GM23338 (cell line): ENCODE results near the gene RAPGEF5. TPM values are rescaled to one million over a fixed set of nuclear protein-coding genes. Genes with fewer than 3 reads are reported as not detected.

Experiments used
- ATAC-seq: fragments of 200-7000 bp; cut with Tn5 transposase; 3 replicates; pipeline ENCODE4 v1.9.1; 2020
- DNase-seq: peaks from one replicate; pipeline ENCODE4 v3.0.0-alpha.2; 2015; ENCODE audit warnings: low spot score
- H2AFZ ChIP-seq: fragments of 200-600 bp; sonication (generic); 2 replicates; pipeline ENCODE4 v1.8.0; 2016; ENCODE audit warnings: antibody characterized with exemption, mild to moderate bottlenecking, moderate library complexity
- H3F3A ChIP-seq: fragments of 200-600 bp; sonication (generic); replicated peaks from 2 replicates; pipeline ENCODE4 v1.8.0; 2017; ENCODE audit warnings: antibody characterized with exemption, mixed run types, low read depth
- H3K27ac ChIP-seq: fragments of 200-600 bp; sonication (generic); 2 replicates; pipeline ENCODE4 v1.6.1; 2016; ENCODE audit warnings: low read depth
- H3K27me3 ChIP-seq: fragments of 200-600 bp; sonication (generic); 2 replicates; pipeline ENCODE4 v1.8.0; 2016; ENCODE audit warnings: mild to moderate bottlenecking, mixed run types, moderate library complexity; ENCODE audit not compliant: insufficient read depth
- H3K36me3 ChIP-seq: fragments of 200-600 bp; sonication (generic); 2 replicates; pipeline ENCODE4 v1.8.0; 2016; ENCODE audit warnings: mild to moderate bottlenecking; ENCODE audit not compliant: insufficient read depth
- H3K4me1 ChIP-seq: fragments of 200-600 bp; sonication (generic); 2 replicates; pipeline ENCODE4 v1.8.0; 2016; ENCODE audit warnings: mild to moderate bottlenecking, moderate library complexity; ENCODE audit not compliant: insufficient read depth
- H3K4me2 ChIP-seq: fragments of 200-600 bp; sonication (generic); 2 replicates; pipeline ENCODE4 v1.7.1; 2017; ENCODE audit warnings: mixed run types
- H3K4me3 ChIP-seq: fragments of 200-600 bp; sonication (generic); 2 replicates; pipeline ENCODE4 v1.6.1; 2016; ENCODE audit warnings: mixed run types
- H3K79me2 ChIP-seq: fragments of 200-600 bp; sonication (generic); replicated peaks from 2 replicates; pipeline ENCODE4 v1.8.0; 2017; ENCODE audit warnings: mild to moderate bottlenecking; ENCODE audit not compliant: insufficient read depth
- H3K9me2 ChIP-seq: fragments of 200-600 bp; sonication (generic); 2 replicates; pipeline ENCODE4 v1.8.0; 2017; ENCODE audit not compliant: insufficient read depth
- H4K20me1 ChIP-seq: fragments of 200-600 bp; sonication (generic); replicated peaks from 2 replicates; pipeline ENCODE4 v1.8.0; 2017; ENCODE audit warnings: mild to moderate bottlenecking; ENCODE audit not compliant: insufficient read depth
- H3K27ac Mint-ChIP-seq: 2 replicates; pipeline ENCODE4 v1.8.0; 2020; ENCODE audit warnings: inconsistent platforms, mild to moderate bottlenecking, moderate library complexity, mixed read lengths
- H3K27me3 Mint-ChIP-seq: 3 replicates; pipeline ENCODE4 v1.8.0; 2022; ENCODE audit warnings: low read depth, mild to moderate bottlenecking, moderate library complexity, mixed read lengths, inconsistent platforms; ENCODE audit not compliant: insufficient read depth, poor library complexity
- H3K36me3 Mint-ChIP-seq: 3 replicates; pipeline ENCODE4 v1.8.0; 2021; ENCODE audit warnings: low read depth, mild to moderate bottlenecking, inconsistent platforms, moderate library complexity, mixed read lengths
- H3K4me1 Mint-ChIP-seq: 3 replicates; pipeline ENCODE4 v1.8.0; 2020; ENCODE audit warnings: mild to moderate bottlenecking, inconsistent platforms, mixed read lengths
- H3K4me3 Mint-ChIP-seq: 3 replicates; pipeline ENCODE4 v1.8.0; 2021; ENCODE audit warnings: moderate library complexity, mild to moderate bottlenecking, inconsistent platforms, mixed read lengths
- H3K9me3 Mint-ChIP-seq: 3 replicates; pipeline ENCODE4 v1.8.0; 2020; ENCODE audit warnings: moderate library complexity, mild to moderate bottlenecking, inconsistent platforms, mixed read lengths
- CTCF ChIP-seq, 2 experiments: fragments of 200-600 bp in 1 of 2; sonication (generic) in 1 of 2; conservative IDR thresholded peaks; 2 replicates each; pipeline versions ENCODE4 v1.5.1 to v1.6.1; 2016 to 2017; ENCODE audit warnings: antibody characterized with exemption in 2 of 2, low read depth in 2 of 2, mild to moderate bottlenecking in 2 of 2, moderate library complexity in 1 of 2
- ETS1 ChIP-seq: IDR thresholded peaks from 2 replicates; pipeline ENCODE4 v1.6.1; 2016; ENCODE audit warnings: antibody characterized with exemption
- EZH2 ChIP-seq: fragments of 200-600 bp; sonication (generic); IDR thresholded peaks from one replicate; pipeline ENCODE4 v1.8.0; 2017; ENCODE audit warnings: antibody characterized with exemption, mild to moderate bottlenecking, low read depth; ENCODE audit not compliant: unreplicated experiment
- EZH2phosphoT487 ChIP-seq: fragments of 200-600 bp; sonication (generic); IDR thresholded peaks from one replicate; pipeline ENCODE4 v1.8.1; 2018; ENCODE audit warnings: antibody characterized with exemption; ENCODE audit not compliant: unreplicated experiment
- JUNB ChIP-seq: IDR thresholded peaks from one replicate; pipeline ENCODE4 v1.6.1; 2016; ENCODE audit warnings: antibody characterized with exemption; ENCODE audit not compliant: unreplicated experiment
- NANOG ChIP-seq: IDR thresholded peaks from 2 replicates; pipeline ENCODE4 v1.6.1; 2016; ENCODE audit warnings: antibody characterized with exemption, borderline replicate concordance
- POLR2AphosphoS5 ChIP-seq: IDR thresholded peaks from 2 replicates; pipeline ENCODE4 v1.6.1; 2016; ENCODE audit warnings: antibody characterized with exemption, low read depth
- STAT1 ChIP-seq: IDR thresholded peaks from one replicate; pipeline ENCODE4 v1.6.1; 2016; ENCODE audit warnings: antibody characterized with exemption; ENCODE audit not compliant: unreplicated experiment
- ZNF114 ChIP-seq: fragments of 250-450 bp; sonication (Bioruptor Pico); IDR thresholded peaks from 2 replicates; pipeline ENCODE4 v1.5.0; 2020; ENCODE audit warnings: mild to moderate bottlenecking, moderate library complexity
- ZNF462 ChIP-seq: fragments of 250-450 bp; sonication (Bioruptor Pico); IDR thresholded peaks from 2 replicates; pipeline ENCODE4 v1.5.0; 2020; ENCODE audit warnings: mild to moderate bottlenecking, moderate library complexity
- polyA plus RNA-seq: library from polyadenylated mRNA; unstranded; fragments of >200 nt; fragmentation: Nextera tagmentation; extraction: Ambion mirVana; gene quantifications from 2 replicates; pipeline ENCODE4 v1.2.1, GENCODE V29; 2016
- total RNA-seq: library from RNA; depleted of rRNA; stranded (reverse); fragments of >200 nt; shearing (Covaris generic); gene quantifications from 2 replicates; pipeline ENCODE4 v1.2.3, GENCODE V29; 2014

Gene RAPGEF5
- total and polyA plus RNA-seq, 2 experiments from 2014 or later, result 6.3 to 13.1 TPM

GRCh38 chr7:22350466-22351328, 6.3 kb downstream of the RAPGEF5 start (continued):
- TF ChIP-seq ZNF462 (no peak), EZH2 (no peak), EZH2phosphoT487 (no peak), NANOG (no peak), JUNB (no peak)

GRCh38 chr7:22348379-22348778, 8.6 kb downstream of the RAPGEF5 start:
- Histone ChIP-seq H3F3A (no peaks in the 10 kb centered on the region), H3K27me3 (no peaks in the 10 kb centered on the region), H4K20me1 (no peaks in the 10 kb centered on the region; the same call in 1 of the 2 replicates), H3K27ac (no peak overlapping the region), H2AFZ (no peak overlapping the region), H3K4me2 (no peak overlapping the region), H3K79me2 (peaks cover 69% of the 10 kb centered on the region), H3K9me2 (peaks cover 12% of the 10 kb centered on the region; the same call in 1 of the 2 replicates), H3K36me3 (no peaks in the 10 kb centered on the region), H3K4me3 (no peak overlapping the region), H3K4me1 (peaks cover 28% of the 10 kb centered on the region)
- ATAC-seq (no peak), DNase-seq (no peak)
- TF ChIP-seq CTCF (conservative IDR thresholded peaks at IDR 0.05; ENCODE audit: low read depth in 2 of 2), result no peak
- no peak for TF ChIP-seq POLR2AphosphoS5
- no peak for TF ChIP-seq STAT1
- TF ChIP-seq ETS1, result no peak
- TF ChIP-seq EZH2phosphoT487, result no peak
- TF ChIP-seq ZNF114 (CRISPR knock-in tag), result no peak
- H3K4me3 Mint-ChIP-seq, result no peak overlapping the region
- H3K4me1 Mint-ChIP-seq, result peaks cover 33% of the 10 kb centered on the region
- H3K9me3 Mint-ChIP-seq, result peaks cover 5% of the 10 kb centered on the region; the same call in 2 of the 3 replicates
- H3K27ac Mint-ChIP-seq, result no peak overlapping the region
- peaks cover 10% of the 10 kb centered on the region; the same call in 2 of the 3 replicates for H3K36me3 Mint-ChIP-seq
- peaks cover 2% of the 10 kb centered on the region for H3K27me3 Mint-ChIP-seq
